Measurements from ENCODE around the gene STXBP3. TPM values are rescaled to one million over a fixed set of nuclear protein-coding genes. Genes with fewer than 3 reads are reported as not detected.

Gene STXBP3
- total RNA-seq, 1 experiment from 2014 or later, result 34.1 TPM

- H3K23ac ChIP-seq (ENCODE audit: insufficient read length, low read depth, low read length), result no peak overlapping the region
- no peaks in the 10 kb centered on the region for H3K79me2 ChIP-seq (ENCODE audit: insufficient read depth, low read length)
- H3K79me1 ChIP-seq (ENCODE audit: insufficient read depth, low read depth, low read length, poor library complexity, severe bottlenecking), result no peaks in the 10 kb centered on the region
- no peak overlapping the region for H3K4me2 ChIP-seq (ENCODE audit: insufficient read depth, insufficient read length, low read length)
- H3K9me3 Mint-ChIP-seq, result peaks cover 22 to 27% of the 10 kb centered on the region in 2 experiments
- DNase-seq, result no peak
- no peaks in the 10 kb centered on the region for H3K27me3 Mint-ChIP-seq (ENCODE audit: low read depth)
- peaks cover 34 to 68% (median 67%) of the 10 kb centered on the region in 3 experiments for H3K36me3 Mint-ChIP-seq (ENCODE audit: insufficient read depth in 1 of 3, low read depth in 3 of 3)
- H2AK5ac ChIP-seq (ENCODE audit: insufficient read length, low read length), result no peak overlapping the region
- H3K9me3 ChIP-seq (ENCODE audit: control insufficient read depth, low read depth, low read length), result peaks cover 6% of the 10 kb centered on the region
- no peak overlapping the region for H3K14ac ChIP-seq (ENCODE audit: insufficient read depth, low read length)
- H2BK120ac ChIP-seq (ENCODE audit: low read depth, low read length, poor library complexity, severe bottlenecking), result no peak overlapping the region
- H3K4me3 Mint-ChIP-seq, result no peak overlapping the region
- H4K8ac ChIP-seq (replicated peaks; ENCODE audit: insufficient read length, low read depth, low read length), result no peak overlapping the region
- no CpG with 5 or more reads among the region's 2 CpGs for WGBS (ENCODE audit: extremely low coverage, insufficient read length, low lambda C conversion rate)
- no peak overlapping the region for H2BK20ac ChIP-seq (ENCODE audit: low read depth, low read length, poor library complexity, severe bottlenecking)
- H3K9ac ChIP-seq (ENCODE audit: extremely low read depth, insufficient read length, low read length), result no peak overlapping the region
- H3K56ac ChIP-seq (ENCODE audit: insufficient read length, low read depth, low read length), result no peak overlapping the region
- no peak overlapping the region for H4K91ac ChIP-seq (ENCODE audit: insufficient read length, low read depth, low read length)
- no peak overlapping the region for H2BK12ac ChIP-seq (ENCODE audit: insufficient read length, low read depth, low read length)
- no peaks in the 10 kb centered on the region for H4K20me1 ChIP-seq (ENCODE audit: control insufficient read depth, insufficient read depth, insufficient read length)
- H2BK15ac ChIP-seq (ENCODE audit: low read depth, low read length), result no peak overlapping the region
- no peak overlapping the region for H3K18ac ChIP-seq (ENCODE audit: insufficient read length, low read depth, low read length)
- no peak overlapping the region for H3K27ac ChIP-seq (ENCODE audit: insufficient read length, low read depth, low read length)
- H2BK5ac ChIP-seq (ENCODE audit: insufficient read length, low read length), result no peak overlapping the region
- H3K23me2 ChIP-seq (ENCODE audit: insufficient read length, low read depth, low read length, poor library complexity, severe bottlenecking), result no peaks in the 10 kb centered on the region
- no peak for TF ChIP-seq CTCF (conservative IDR thresholded peaks at IDR 0.05)
- no peak overlapping the region for H3K27ac Mint-ChIP-seq
- H3K4ac ChIP-seq (ENCODE audit: low read depth, low read length), result no peak overlapping the region
- H3K27me3 ChIP-seq (ENCODE audit: insufficient read depth, low read length), result no peaks in the 10 kb centered on the region
- no peak overlapping the region for H4K5ac ChIP-seq (ENCODE audit: insufficient read length, low read depth, low read length)
- H3K4me1 Mint-ChIP-seq, result no peaks in the 10 kb centered on the region
- no peak overlapping the region for H3T11ph ChIP-seq (ENCODE audit: low read length)
- H3K4me1 ChIP-seq (ENCODE audit: insufficient read depth, low read length), result no peaks in the 10 kb centered on the region
- H2AFZ ChIP-seq (ENCODE audit: low read length), result no peak overlapping the region
Measured at GRCh38 chr1:108792420-108792819, 45.9 kb downstream of the STXBP3 start.
